Measurements from ENCODE around the gene SOX21. TPM values are rescaled to one million over a fixed set of nuclear protein-coding genes. Genes with fewer than 3 reads are reported as not detected.

SOX21 gene
- polyA plus RNA-seq, 1 donor (not counting 4 experiments of a cell fraction or from before 2014, with no cell fraction given) = not detected

DNA sequence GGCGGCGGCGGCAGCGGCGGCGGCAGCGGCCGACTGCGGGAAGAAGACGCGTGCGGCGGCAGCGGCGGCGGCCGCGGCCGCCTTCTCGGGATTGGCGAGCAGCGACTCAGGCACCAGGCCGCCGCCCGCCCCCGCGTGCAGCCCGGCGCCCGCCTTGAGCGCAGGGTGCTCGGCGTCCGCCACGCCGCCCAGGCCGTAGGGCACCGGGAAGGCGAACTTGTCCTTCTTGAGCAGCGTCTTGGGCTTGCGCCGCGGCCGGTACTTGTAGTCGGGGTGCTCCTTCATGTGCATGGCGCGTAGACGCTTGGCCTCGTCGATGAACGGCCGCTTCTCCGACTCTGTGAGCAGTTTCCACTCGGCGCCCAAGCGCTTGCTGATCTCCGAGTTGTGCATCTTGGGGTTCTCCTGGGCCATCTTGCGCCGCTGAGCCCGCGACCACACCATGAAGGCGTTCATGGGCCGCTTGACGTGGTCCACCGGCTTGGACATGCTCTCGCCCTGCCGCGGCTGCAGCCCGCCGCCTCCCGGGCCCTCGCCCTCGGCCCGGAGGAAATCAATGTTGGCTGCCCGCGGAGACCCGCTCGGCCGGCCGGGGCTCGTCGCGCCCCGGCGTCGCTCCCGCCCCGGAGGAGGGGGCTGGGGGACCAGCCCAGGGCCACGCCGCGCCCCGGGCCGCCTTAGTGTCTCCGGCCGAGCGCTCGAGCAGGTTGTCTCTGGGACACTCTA lies 621 bp downstream of the SOX21 start:
- peak overlapping the region; percentile 68 for H3K4me2 ChIP-seq (ENCODE audit: control insufficient read depth, extremely low read depth, insufficient read depth, low read depth, low read length)
- peak overlapping the region; percentile 77 for H2AFZ ChIP-seq (ENCODE audit: control insufficient read depth, low read length)

DNA sequence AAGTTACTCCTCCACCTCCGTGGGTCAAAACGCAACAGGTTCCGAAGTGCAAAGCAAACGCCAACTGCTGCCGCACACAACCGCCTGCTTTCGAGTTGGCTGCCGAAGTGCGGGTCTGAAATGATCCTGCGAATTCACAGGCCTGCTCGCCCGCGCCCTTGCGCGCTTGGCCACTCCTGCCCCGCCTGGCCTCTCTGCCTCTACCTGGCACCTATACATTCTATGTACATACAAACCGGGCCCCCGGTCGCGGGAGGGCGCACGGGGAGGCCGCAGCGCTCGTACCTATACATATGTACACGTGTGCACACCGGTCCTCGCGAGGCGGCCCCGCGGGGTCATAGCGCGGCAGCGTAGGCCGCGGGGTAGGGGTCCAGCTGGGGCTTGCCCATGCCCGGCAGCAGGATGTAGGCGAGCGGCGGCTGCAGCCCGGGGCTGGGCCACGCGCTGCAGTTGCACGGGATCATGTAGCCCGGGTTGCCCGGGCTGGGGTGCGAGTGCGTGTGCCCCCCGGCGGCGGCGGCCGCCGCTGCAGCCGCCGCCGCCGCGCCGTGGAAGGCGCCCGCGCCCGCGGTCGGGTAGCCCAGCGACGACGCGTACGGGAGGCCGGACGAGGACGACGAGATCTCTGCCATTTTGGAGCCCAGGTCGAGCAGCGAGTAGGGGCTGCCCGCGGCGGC lies 1.3 kb downstream of the SOX21 start:
- no peaks in the 10 kb centered on the region for H3K79me2 ChIP-seq (ENCODE audit: control insufficient read depth, insufficient read depth, low read length)
- H3K4me1 ChIP-seq (ENCODE audit: control insufficient read depth, extremely low read depth, insufficient read depth, low read length) = peaks cover 12% of the 10 kb centered on the region
- peaks cover 44% of the 10 kb centered on the region for H3K27me3 ChIP-seq (ENCODE audit: control insufficient read depth, extremely low read depth, insufficient read depth, low read length)
- peak overlapping the region; percentile 82 for H3K4me2 ChIP-seq (ENCODE audit: control insufficient read depth, extremely low read depth, insufficient read depth, low read depth, low read length)
- TF ChIP-seq, protein P1, sequence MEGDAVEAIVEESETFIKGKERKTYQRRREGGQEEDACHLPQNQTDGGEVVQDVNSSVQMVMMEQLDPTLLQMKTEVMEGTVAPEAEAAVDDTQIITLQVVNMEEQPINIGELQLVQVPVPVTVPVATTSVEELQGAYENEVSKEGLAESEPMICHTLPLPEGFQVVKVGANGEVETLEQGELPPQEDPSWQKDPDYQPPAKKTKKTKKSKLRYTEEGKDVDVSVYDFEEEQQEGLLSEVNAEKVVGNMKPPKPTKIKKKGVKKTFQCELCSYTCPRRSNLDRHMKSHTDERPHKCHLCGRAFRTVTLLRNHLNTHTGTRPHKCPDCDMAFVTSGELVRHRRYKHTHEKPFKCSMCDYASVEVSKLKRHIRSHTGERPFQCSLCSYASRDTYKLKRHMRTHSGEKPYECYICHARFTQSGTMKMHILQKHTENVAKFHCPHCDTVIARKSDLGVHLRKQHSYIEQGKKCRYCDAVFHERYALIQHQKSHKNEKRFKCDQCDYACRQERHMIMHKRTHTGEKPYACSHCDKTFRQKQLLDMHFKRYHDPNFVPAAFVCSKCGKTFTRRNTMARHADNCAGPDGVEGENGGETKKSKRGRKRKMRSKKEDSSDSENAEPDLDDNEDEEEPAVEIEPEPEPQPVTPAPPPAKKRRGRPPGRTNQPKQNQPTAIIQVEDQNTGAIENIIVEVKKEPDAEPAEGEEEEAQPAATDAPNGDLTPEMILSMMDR (optimal IDR thresholded peaks at IDR 0.05 in 1 of 3, IDR thresholded peaks at IDR 0.05 in 1 of 3, conservative IDR thresholded peaks at IDR 0.05 in 1 of 3; ENCODE audit: extremely low read depth in 1 of 3, insufficient read depth in 2 of 3, low read length in 3 of 3) = peak in 2 of 3 experiments; percentile 12 to 22
- TF ChIP-seq EZH2 (IDR thresholded peaks at IDR 0.05; ENCODE audit: low read length) = no peak
- no peak for FAIRE-seq
- dilution Hi-C loops (cut with MboI; ENCODE audit: extremely low pct_ligation_motif_present, low sequenced_read_pairs) = no loop called here
- peak overlapping the region; percentile 32 for H3K9ac ChIP-seq (ENCODE audit: control insufficient read depth, extremely low read depth, insufficient read depth, low read length)
- H3K4me3 ChIP-seq (ENCODE audit: control insufficient read depth in 2 of 3, extremely low read depth in 1 of 3, insufficient read depth in 2 of 3, low read depth in 1 of 3, low read length in 3 of 3) = peak overlapping the region; percentile 28 to 67 (median 57)
- no peaks in the 10 kb centered on the region for H3K9me3 ChIP-seq (ENCODE audit: control insufficient read depth, low read depth, low read length)
- H3K27ac ChIP-seq (ENCODE audit: control insufficient read depth, insufficient read depth, low read length) = no peak overlapping the region
- peak overlapping the region; percentile 54 for H2AFZ ChIP-seq (ENCODE audit: control insufficient read depth, low read length)
- no peaks in the 10 kb centered on the region for H3K36me3 ChIP-seq (ENCODE audit: control insufficient read depth in 2 of 2, extremely low read depth in 1 of 2, insufficient read depth in 2 of 2, low read length in 2 of 2)
- DNase-seq (ENCODE audit: low read depth, low spot score) = no peak
- H4K20me1 ChIP-seq (ENCODE audit: control insufficient read depth, extremely low read depth, insufficient read depth, low read length) = no peaks in the 10 kb centered on the region
- H3K9me1 ChIP-seq (ENCODE audit: control insufficient read depth, extremely low read depth, insufficient read depth, low read length) = no peaks in the 10 kb centered on the region

More for the DNA sequence above, 621 bp downstream of the SOX21 start:
- no peak for DNase-seq (ENCODE audit: low read depth, low spot score)
- Histone ChIP-seq H3K4me3 (ENCODE audit: control insufficient read depth in 2 of 3, extremely low read depth in 1 of 3, insufficient read depth in 2 of 3, low read depth in 1 of 3, low read length in 3 of 3) (peak overlapping the region; percentile 16 to 50 (median 44)), H3K27ac (ENCODE audit: control insufficient read depth, insufficient read depth, low read length) (no peak overlapping the region), H3K79me2 (ENCODE audit: control insufficient read depth, insufficient read depth, low read length) (no peaks in the 10 kb centered on the region), H4K20me1 (ENCODE audit: control insufficient read depth, extremely low read depth, insufficient read depth, low read length) (no peaks in the 10 kb centered on the region), H3K9me1 (ENCODE audit: control insufficient read depth, extremely low read depth, insufficient read depth, low read length) (no peaks in the 10 kb centered on the region), H3K4me1 (ENCODE audit: control insufficient read depth, extremely low read depth, insufficient read depth, low read length) (peaks cover 12% of the 10 kb centered on the region), H3K9ac (ENCODE audit: control insufficient read depth, extremely low read depth, insufficient read depth, low read length) (no peak overlapping the region), H3K27me3 (ENCODE audit: control insufficient read depth, extremely low read depth, insufficient read depth, low read length) (peaks cover 40% of the 10 kb centered on the region), H3K36me3 (ENCODE audit: control insufficient read depth in 2 of 2, extremely low read depth in 1 of 2, insufficient read depth in 2 of 2, low read length in 2 of 2) (no peaks in the 10 kb centered on the region), H3K9me3 (ENCODE audit: control insufficient read depth, low read depth, low read length) (no peaks in the 10 kb centered on the region)
- no peak for FAIRE-seq
- dilution Hi-C loops (cut with MboI; ENCODE audit: extremely low pct_ligation_motif_present, low sequenced_read_pairs) = no loop called here
- TF ChIP-seq EZH2 (IDR thresholded peaks at IDR 0.05; ENCODE audit: low read length) = peak; percentile 78
- TF ChIP-seq, protein P1 (optimal IDR thresholded peaks at IDR 0.05 in 1 of 3, IDR thresholded peaks at IDR 0.05 in 1 of 3, conservative IDR thresholded peaks at IDR 0.05 in 1 of 3; ENCODE audit: extremely low read depth in 1 of 3, insufficient read depth in 2 of 3, low read length in 3 of 3) = no peak
